DND-41 (cell line): ENCODE results near the gene CEP70.
A peak's percentile ranks its signal among the peaks of the same experiment; 100 is the strongest.

Experiments
- ATAC-seq: fragments of 200-7000 bp; cut with Tn5 transposase; 3 replicates; pipeline ENCODE4 v1.9.1; 2021; ENCODE audit warnings: low read depth; ENCODE audit not compliant: insufficient read depth
- DNase-seq: peaks from one replicate; pipeline ENCODE4 v3.0.0-alpha.2; 2020
- H2AFZ ChIP-seq: 2 replicates; pipeline ENCODE4 v1.6.0; 2012; ENCODE audit warnings: low read depth, low read length
- H3K27ac ChIP-seq: 2 replicates; pipeline ENCODE4 v1.5.1; 2012; ENCODE audit warnings: low read length, inconsistent platforms
- H3K27me3 ChIP-seq: fragments of 200-600 bp; sonication (generic); 2 replicates; pipeline ENCODE4 v1.6.0; 2012; ENCODE audit warnings: low read length, mild to moderate bottlenecking, inconsistent platforms; ENCODE audit not compliant: insufficient read depth, poor library complexity
- H3K36me3 ChIP-seq: 2 replicates; pipeline ENCODE4 v1.5.1; 2012; ENCODE audit warnings: low read length, inconsistent platforms; ENCODE audit not compliant: insufficient read depth
- H3K4me1 ChIP-seq: 2 replicates; pipeline ENCODE4 v1.5.1; 2012; ENCODE audit warnings: mild to moderate bottlenecking, low read length; ENCODE audit not compliant: insufficient read depth
- H3K4me2 ChIP-seq: 2 replicates; pipeline ENCODE4 v1.6.0; 2012; ENCODE audit warnings: mild to moderate bottlenecking, moderate library complexity, low read length, inconsistent platforms; ENCODE audit not compliant: insufficient read depth
- H3K4me3 ChIP-seq, 2 experiments: fragments of 200-600 bp in 1 of 2; shearing (Covaris generic) in 1 of 2; 2 replicates each; pipeline ENCODE4 v1.5.1; 2012 to 2016; ENCODE audit warnings: inconsistent platforms in 2 of 2, low read length in 2 of 2, mild to moderate bottlenecking in 2 of 2, low read depth in 1 of 2, moderate library complexity in 1 of 2
- H3K79me2 ChIP-seq: 2 replicates; pipeline ENCODE4 v1.6.0; 2012; ENCODE audit warnings: low read length, inconsistent platforms; ENCODE audit not compliant: insufficient read depth
- H3K9ac ChIP-seq: 2 replicates; pipeline ENCODE4 v1.6.0; 2012; ENCODE audit warnings: low read depth, mild to moderate bottlenecking, inconsistent platforms, low read length, moderate library complexity
- H3K9me3 ChIP-seq: 2 replicates; pipeline ENCODE4 v1.5.1; 2012; ENCODE audit warnings: low read length, moderate library complexity, mild to moderate bottlenecking, inconsistent platforms; ENCODE audit not compliant: insufficient read depth, severe bottlenecking
- H4K20me1 ChIP-seq: 2 replicates; pipeline ENCODE4 v1.6.0; 2012; ENCODE audit warnings: low read length; ENCODE audit not compliant: insufficient read depth
- CTCF ChIP-seq: IDR thresholded peaks from 2 replicates; pipeline ENCODE4 v1.5.1; 2012; ENCODE audit warnings: borderline replicate concordance, low read length, moderate library complexity, mild to moderate bottlenecking; ENCODE audit not compliant: poor library complexity, severe bottlenecking; ENCODE audit errors: extremely low read depth
- EZH2 ChIP-seq: IDR thresholded peaks from 3 replicates; pipeline ENCODE4 v1.6.1; 2012; ENCODE audit warnings: borderline replicate concordance, low read depth, mild to moderate bottlenecking, moderate library complexity, low read length, inconsistent platforms; ENCODE audit not compliant: severe bottlenecking

The CEP70 gene

GRCh38 chr3:138591392-138591791 lies 2.7 kb downstream of the CEP70 start:
- no peaks in the 10 kb centered on the region for H3K9me3 ChIP-seq
- no peak overlapping the region for H2AFZ ChIP-seq
- peaks cover 13% of the 10 kb centered on the region for H3K36me3 ChIP-seq
- peaks cover 66% of the 10 kb centered on the region for H3K79me2 ChIP-seq
- no peak overlapping the region for H3K27ac ChIP-seq
- DNase-seq (no peak), ATAC-seq (no peak)
- no peak overlapping the region for H3K9ac ChIP-seq
- H3K4me3 ChIP-seq = no peak overlapping the region
- H3K4me1 ChIP-seq = peaks cover 51% of the 10 kb centered on the region
- no peaks in the 10 kb centered on the region for H4K20me1 ChIP-seq
- no peaks in the 10 kb centered on the region for H3K27me3 ChIP-seq
- peak overlapping the region; percentile 92; the same call in 1 of the 2 replicates for H3K4me2 ChIP-seq
- TF ChIP-seq CTCF (no peak), EZH2 (no peak)

GRCh38 chr3:138588445-138588844 lies 5.6 kb downstream of the CEP70 start:
- Histone ChIP-seq H2AFZ (no peak overlapping the region), H3K9ac (no peak overlapping the region)
- no peak for TF ChIP-seq EZH2
- no peak for TF ChIP-seq CTCF

GRCh38 chr3:138587374-138587773 lies 6.7 kb downstream of the CEP70 start:
- H3K4me3 ChIP-seq = no peak overlapping the region
- no peak overlapping the region for H3K27ac ChIP-seq
- H3K4me1 ChIP-seq = peaks cover 29% of the 10 kb centered on the region; the same call in 1 of the 2 replicates
- H3K9me3 ChIP-seq = no peaks in the 10 kb centered on the region
- H4K20me1 ChIP-seq = no peaks in the 10 kb centered on the region
- ATAC-seq (no peak), DNase-seq (no peak)
- H3K79me2 ChIP-seq = peaks cover 87% of the 10 kb centered on the region
- H2AFZ ChIP-seq = no peak overlapping the region
- H3K9ac ChIP-seq = no peak overlapping the region
- peaks cover 13% of the 10 kb centered on the region for H3K36me3 ChIP-seq
- no peak overlapping the region for H3K4me2 ChIP-seq
- no peaks in the 10 kb centered on the region for H3K27me3 ChIP-seq
- no peak for TF ChIP-seq CTCF
- no peak for TF ChIP-seq EZH2

More at GRCh38 chr3:138588445-138588844, 5.6 kb downstream of the CEP70 start:
- DNase-seq (no peak), ATAC-seq (no peak)
- Histone ChIP-seq H3K4me3 (no peak overlapping the region), H3K27ac (no peak overlapping the region), H3K36me3 (peaks cover 13% of the 10 kb centered on the region), H3K27me3 (no peaks in the 10 kb centered on the region), H4K20me1 (no peaks in the 10 kb centered on the region), H3K4me2 (0 out of 2 replicates have a peak overlapping the region, but pooled peaks have one; percentile 38), H3K79me2 (peaks cover 87% of the 10 kb centered on the region), H3K4me1 (peaks cover 40% of the 10 kb centered on the region; the same call in 1 of the 2 replicates), H3K9me3 (no peaks in the 10 kb centered on the region)
